NB4 (cell line): Measurements from ENCODE around the gene ADGRG6.

Source experiments
- CTCF ChIP-seq: IDR thresholded peaks from one replicate; pipeline ENCODE4 v1.5.1; 2012; ENCODE audit warnings: low read depth, low read length
- MYC ChIP-seq: IDR thresholded peaks from 2 replicates; pipeline ENCODE4 v1.6.1; 2011; ENCODE audit warnings: low read depth, low read length
- POLR2A ChIP-seq: IDR thresholded peaks from 2 replicates; pipeline ENCODE4 v1.6.1; 2011; ENCODE audit warnings: mild to moderate bottlenecking; ENCODE audit not compliant: insufficient read length; ENCODE audit errors: extremely low read depth
- TF ChIP-seq, protein P1 (sequence below): IDR thresholded peaks from 2 replicates; pipeline ENCODE4 v1.6.1; 2011; ENCODE audit warnings: low read depth, low read length

- TF ChIP-seq POLR2A: no peak
- TF ChIP-seq CTCF: peak; percentile 25
- TF ChIP-seq, protein P1, sequence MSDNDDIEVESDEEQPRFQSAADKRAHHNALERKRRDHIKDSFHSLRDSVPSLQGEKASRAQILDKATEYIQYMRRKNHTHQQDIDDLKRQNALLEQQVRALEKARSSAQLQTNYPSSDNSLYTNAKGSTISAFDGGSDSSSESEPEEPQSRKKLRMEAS: no peak
- no peak for TF ChIP-seq MYC
Observed at GRCh38 chr6:142474531-142475289, 172.9 kb downstream of the ADGRG6 start.
